ENCODE measurements around the gene DMGDH. TPM values are rescaled to one million over a fixed set of nuclear protein-coding genes. Genes with fewer than 3 reads are reported as not detected.

DMGDH gene
- total and polyA plus RNA-seq, 2 donors (not counting 3 experiments of a cell fraction or from before 2014, with no cell fraction given), result 0.11 TPM; not detected in 1

- ChIA-PET POLR2A (no interaction called here), CTCF (no interaction called here)
- FAIRE-seq (no peak), DNase-seq (ENCODE audit: low read depth, low spot score) (no peak)
- H3K36me3 ChIP-seq (ENCODE audit: control insufficient read depth in 2 of 2, extremely low read depth in 1 of 2, insufficient read depth in 2 of 2, low read length in 2 of 2), result no peaks in the 10 kb centered on the region
- no peaks in the 10 kb centered on the region for H3K79me2 ChIP-seq (ENCODE audit: control insufficient read depth, insufficient read depth, low read length)
- no peak overlapping the region for H3K9ac ChIP-seq (replicated peaks; ENCODE audit: extremely low read depth, insufficient read depth, low read length)
- dilution Hi-C loops (cut with MboI; ENCODE audit: extremely low pct_ligation_motif_present, low sequenced_read_pairs) (no loop called here), intact Hi-C loops (cut with micrococcal nuclease) (no loop called here)
- no TSS peak for BruUV-seq (replicated peaks)
- TF ChIP-seq EZH2 (IDR thresholded peaks at IDR 0.05; ENCODE audit: borderline replicate concordance, low read depth, low read length, severe bottlenecking), result peak; percentile 75
- TF ChIP-seq POLR2A (IDR thresholded peaks at IDR 0.05; ENCODE audit: low read depth, low read length), result no peak
- no peak overlapping the region for H3K27ac ChIP-seq (ENCODE audit: insufficient read depth, low read depth, low read length)
- no peaks in the 10 kb centered on the region for H3K9me1 ChIP-seq (replicated peaks; ENCODE audit: control insufficient read depth, extremely low read depth, insufficient read depth, low read length)
- no peak overlapping the region for H2AFZ ChIP-seq (ENCODE audit: low read depth, low read length)
- peaks cover 29 to 38% of the 10 kb centered on the region in 2 experiments for H3K27me3 ChIP-seq (ENCODE audit: control insufficient read depth in 2 of 2, insufficient read depth in 2 of 2, low read length in 2 of 2)
- no peak overlapping the region for H3K4me3 ChIP-seq (replicated peaks in 1 of 3; ENCODE audit: insufficient read depth in 1 of 3, low read depth in 1 of 3, low read length in 3 of 3)
- H4K20me1 ChIP-seq (replicated peaks; ENCODE audit: control insufficient read depth, extremely low read depth, insufficient read depth, low read length), result no peaks in the 10 kb centered on the region
- no peak overlapping the region for H3K4me2 ChIP-seq (ENCODE audit: insufficient read depth, low read length)
- no peaks in the 10 kb centered on the region for H3K4me1 ChIP-seq (ENCODE audit: control insufficient read depth, extremely low read depth, insufficient read depth, low read length)
- H3K9me3 ChIP-seq (replicated peaks; ENCODE audit: control insufficient read depth, insufficient read depth, low read length), result no peaks in the 10 kb centered on the region
Observed at GRCh38 chr5:79111960-79112702, 42.7 kb upstream of the DMGDH start.

- no peaks in the 10 kb centered on the region for H3K9me3 ChIP-seq (replicated peaks; ENCODE audit: control insufficient read depth, insufficient read depth, low read length)
- no peak within 1 kb of the TSS for H3K4me2 ChIP-seq (ENCODE audit: insufficient read depth, low read length)
- H3K27me3 ChIP-seq (ENCODE audit: control insufficient read depth in 2 of 2, insufficient read depth in 2 of 2, low read length in 2 of 2), result peaks cover 31 to 43% of the 10 kb centered on the region in 2 experiments
- H3K27ac ChIP-seq (ENCODE audit: insufficient read depth, low read depth, low read length), result no peak within 1 kb of the TSS
- no peaks in the 10 kb centered on the region for H3K9me1 ChIP-seq (replicated peaks; ENCODE audit: control insufficient read depth, extremely low read depth, insufficient read depth, low read length)
- intact Hi-C loops (cut with micrococcal nuclease), result no loop called here
- no peaks in the 10 kb centered on the region for H3K36me3 ChIP-seq (ENCODE audit: control insufficient read depth in 2 of 2, extremely low read depth in 1 of 2, insufficient read depth in 2 of 2, low read length in 2 of 2)
- dilution Hi-C loops (cut with MboI; ENCODE audit: extremely low pct_ligation_motif_present, low sequenced_read_pairs), result no loop called here
- no peak within 1 kb of the TSS for H3K4me3 ChIP-seq (replicated peaks in 1 of 3; ENCODE audit: insufficient read depth in 1 of 3, low read depth in 1 of 3, low read length in 3 of 3)
- no peak within 1 kb of the TSS for H2AFZ ChIP-seq (ENCODE audit: low read depth, low read length)
- H4K20me1 ChIP-seq (replicated peaks; ENCODE audit: control insufficient read depth, extremely low read depth, insufficient read depth, low read length), result no peaks in the 10 kb centered on the region
- DNase-seq (ENCODE audit: low read depth, low spot score) (no peak), FAIRE-seq (no peak)
- TF ChIP-seq MAX (IDR thresholded peaks at IDR 0.05; ENCODE audit: insufficient read depth, insufficient read length) (no peak), POLR2AphosphoS5 (IDR thresholded peaks at IDR 0.05; ENCODE audit: insufficient read depth, low read depth, low read length) (no peak), GATA2 (IDR thresholded peaks at IDR 0.05; ENCODE audit: insufficient read depth, insufficient read length, low read depth, low read length) (no peak), JUN (IDR thresholded peaks at IDR 0.05; ENCODE audit: borderline replicate concordance, insufficient read depth, insufficient read length, low read depth) (no peak), EZH2 (IDR thresholded peaks at IDR 0.05; ENCODE audit: borderline replicate concordance, low read depth, low read length, severe bottlenecking) (no peak)
- H3K4me1 ChIP-seq (ENCODE audit: control insufficient read depth, extremely low read depth, insufficient read depth, low read length), result no peaks in the 10 kb centered on the region
- H3K79me2 ChIP-seq (ENCODE audit: control insufficient read depth, insufficient read depth, low read length), result no peaks in the 10 kb centered on the region
- POLR2A ChIA-PET, result no interaction called here
- CTCF ChIA-PET, result no interaction called here
- H3K9ac ChIP-seq (replicated peaks; ENCODE audit: extremely low read depth, insufficient read depth, low read length), result no peak within 1 kb of the TSS
- no TSS peak for BruUV-seq (replicated peaks)
Observed at GRCh38 chr5:79111387-79111959, 42.0 kb upstream of the DMGDH start, which contains the start of gene BHMT. TSS of gene BHMT (plus strand) at chr5:79111809. CDS start at chr5:79111886, 77 bp downstream.
